AG10803 (cell line): ENCODE measurements around the gene KRT74.
A peak's percentile ranks its signal among the peaks of the same experiment; 100 is the strongest.

Experiments
- DNase-seq: peaks from one replicate; pipeline ENCODE4 v3.0.0; 2010; ENCODE audit warnings: low read depth
- H3K4me3 ChIP-seq: 2 replicates; pipeline ENCODE4 v1.5.1; 2011; ENCODE audit warnings: mild to moderate bottlenecking, low read length, control low read depth
- TF ChIP-seq, protein P1 (sequence below): conservative IDR thresholded peaks from 2 replicates; pipeline ENCODE4 v1.5.1; 2011; ENCODE audit warnings: mild to moderate bottlenecking, low read length, control low read depth, inconsistent platforms

KRT74 gene

DNA sequence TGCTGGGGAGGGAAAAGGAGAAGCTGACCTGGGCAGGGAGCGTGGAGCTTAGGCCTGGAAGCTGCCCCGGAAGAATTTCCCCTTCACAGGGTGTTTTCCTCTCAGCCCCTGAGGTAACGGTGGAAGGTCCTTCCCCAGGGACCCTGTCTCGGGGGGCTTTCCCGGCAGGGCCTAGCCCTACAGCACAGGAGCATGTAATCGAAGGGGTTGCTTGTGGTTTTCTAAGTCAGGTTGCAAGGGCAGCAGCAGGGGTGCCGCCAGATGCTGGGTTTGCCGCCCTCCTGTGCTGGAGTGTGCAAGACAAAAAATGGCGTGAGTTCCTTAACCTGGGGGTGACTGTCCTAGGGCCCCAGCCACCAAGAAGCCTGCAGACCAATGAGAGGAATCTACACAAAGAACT, 1.6 kb upstream of the KRT74 start:
- DNase-seq: no peak
- TF ChIP-seq, protein P1, sequence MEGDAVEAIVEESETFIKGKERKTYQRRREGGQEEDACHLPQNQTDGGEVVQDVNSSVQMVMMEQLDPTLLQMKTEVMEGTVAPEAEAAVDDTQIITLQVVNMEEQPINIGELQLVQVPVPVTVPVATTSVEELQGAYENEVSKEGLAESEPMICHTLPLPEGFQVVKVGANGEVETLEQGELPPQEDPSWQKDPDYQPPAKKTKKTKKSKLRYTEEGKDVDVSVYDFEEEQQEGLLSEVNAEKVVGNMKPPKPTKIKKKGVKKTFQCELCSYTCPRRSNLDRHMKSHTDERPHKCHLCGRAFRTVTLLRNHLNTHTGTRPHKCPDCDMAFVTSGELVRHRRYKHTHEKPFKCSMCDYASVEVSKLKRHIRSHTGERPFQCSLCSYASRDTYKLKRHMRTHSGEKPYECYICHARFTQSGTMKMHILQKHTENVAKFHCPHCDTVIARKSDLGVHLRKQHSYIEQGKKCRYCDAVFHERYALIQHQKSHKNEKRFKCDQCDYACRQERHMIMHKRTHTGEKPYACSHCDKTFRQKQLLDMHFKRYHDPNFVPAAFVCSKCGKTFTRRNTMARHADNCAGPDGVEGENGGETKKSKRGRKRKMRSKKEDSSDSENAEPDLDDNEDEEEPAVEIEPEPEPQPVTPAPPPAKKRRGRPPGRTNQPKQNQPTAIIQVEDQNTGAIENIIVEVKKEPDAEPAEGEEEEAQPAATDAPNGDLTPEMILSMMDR: no peak
- H3K4me3 ChIP-seq: no peak overlapping the region

DNA sequence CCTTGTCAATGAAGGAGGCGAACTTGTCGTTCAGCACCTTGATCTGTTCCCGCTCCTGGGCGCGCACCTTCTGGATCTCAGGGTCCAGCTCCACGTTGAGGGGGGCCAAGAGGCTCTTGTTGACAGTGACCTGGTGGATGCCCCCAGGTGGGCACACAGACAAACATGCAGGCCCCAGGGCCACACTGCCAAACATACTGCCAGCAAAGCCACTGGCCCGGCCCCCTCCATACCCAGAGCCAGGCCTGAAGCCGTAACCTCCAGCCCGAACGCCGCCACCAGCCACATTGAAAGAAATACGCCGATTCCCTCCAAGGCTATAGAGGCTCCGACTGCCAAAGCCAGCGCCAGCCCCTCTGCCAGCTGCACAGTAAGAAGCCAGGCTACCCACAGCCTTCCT, 337 bp downstream of the KRT74 start:
- no peak overlapping the region for H3K4me3 ChIP-seq
- DNase-seq: no peak
- TF ChIP-seq, protein P1: no peak

GRCh38 chr12:52570511-52570910, 3.1 kb downstream of the KRT74 start:
- TF ChIP-seq, protein P1: no peak
- no peak overlapping the region for H3K4me3 ChIP-seq
- DNase-seq: no peak

DNA sequence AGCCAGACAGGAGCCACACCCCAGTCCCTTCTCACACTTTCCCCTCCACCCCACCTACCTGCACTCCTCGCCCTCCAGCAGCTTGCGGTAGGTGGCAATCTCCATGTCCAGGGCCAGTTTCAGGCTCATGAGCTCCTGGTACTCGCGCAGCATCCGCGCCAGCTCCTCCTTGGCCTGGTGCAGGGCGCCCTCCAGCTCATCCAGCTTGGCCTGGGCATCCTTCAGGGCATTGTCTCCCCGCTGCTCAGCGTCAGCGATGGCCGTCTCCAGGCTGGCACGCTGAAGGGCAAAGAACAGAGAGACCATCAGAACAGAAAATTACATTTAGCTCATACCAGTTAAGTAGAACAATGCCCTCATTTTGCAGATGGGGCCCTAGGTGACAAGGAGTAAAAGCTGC, 5.5 kb downstream of the KRT74 start:
- TF ChIP-seq, protein P1: no peak
- H3K4me3 ChIP-seq: no peak overlapping the region
- no peak for DNase-seq

GRCh38 chr12:52566847-52567291, 6.8 kb downstream of the KRT74 start:
- TF ChIP-seq, protein P1: no peak
- no peak overlapping the region for H3K4me3 ChIP-seq
- no peak for DNase-seq

DNA sequence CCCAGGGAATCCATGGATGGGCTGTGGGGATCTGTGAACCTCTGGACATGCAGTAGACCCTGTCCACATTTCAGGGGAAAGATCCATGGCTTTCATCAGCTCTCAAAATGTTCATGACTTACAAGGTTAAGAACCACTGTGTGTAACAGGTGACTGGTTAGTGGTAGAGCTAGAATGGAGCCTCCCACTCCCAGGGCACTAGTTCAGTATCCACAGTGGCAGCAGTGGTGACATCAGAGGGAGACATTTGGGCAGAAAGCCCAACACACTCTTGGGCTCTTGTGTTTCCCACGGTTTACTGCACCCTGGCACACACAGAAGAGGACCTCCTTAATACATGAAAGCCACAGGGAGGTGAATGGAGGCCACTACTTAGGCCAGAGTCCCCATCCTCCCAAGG, 9.1 kb downstream of the KRT74 start:
- no peak for DNase-seq
- TF ChIP-seq, protein P1: no peak

DNA sequence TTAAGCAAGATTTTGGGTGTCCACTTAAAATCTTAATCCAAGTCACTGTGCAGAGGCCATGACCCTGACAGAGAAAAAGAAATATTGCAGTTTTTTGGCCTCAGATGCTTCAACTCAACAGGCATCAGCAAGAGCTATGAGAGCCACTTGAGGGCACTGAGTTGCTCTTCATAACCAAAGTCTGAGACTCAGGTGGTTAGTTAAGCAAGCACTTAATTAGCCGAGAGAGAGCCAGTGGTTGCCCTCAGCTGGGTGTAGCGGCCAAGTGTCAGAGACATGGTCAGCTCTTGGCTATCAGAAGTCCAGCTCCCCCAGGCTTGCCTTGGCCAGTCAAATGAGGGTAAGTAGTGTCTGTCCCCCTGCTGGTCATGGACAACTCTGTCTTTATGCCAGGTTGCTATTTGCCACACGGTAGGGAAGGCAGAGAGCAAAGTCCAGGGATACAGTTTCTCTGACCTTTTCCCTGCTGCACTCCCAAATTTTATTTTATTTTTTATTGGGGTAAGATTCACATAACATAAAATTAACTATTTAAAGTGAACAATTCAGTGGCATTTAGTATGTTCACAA, 11.7 kb downstream of the KRT74 start:
- DNase-seq: no peak
- TF ChIP-seq, protein P1: peak; percentile 44
- no peak overlapping the region for H3K4me3 ChIP-seq

More for the DNA sequence above, 9.1 kb downstream of the KRT74 start:
- no peak overlapping the region for H3K4me3 ChIP-seq
